BLaER1 treated with 17β-estradiol and CSF1 and Interleukin-3, amounts not matched to agents 10 nM and 100 nM (cell line): ENCODE results near the gene SULT1C3.

ENCODE experiments used
- H3K27ac ChIP-seq, 11 experiments: shearing (Covaris generic); formaldehyde crosslinking; 2 replicates each; pipeline ENCODE4 v1.8.1; 2022
- H3K27me3 ChIP-seq, 11 experiments: shearing (Covaris generic); formaldehyde crosslinking; 2 replicates each; pipeline ENCODE4 v1.8.1; 2022
- H3K36me3 ChIP-seq, 11 experiments: shearing (Covaris generic); formaldehyde crosslinking; 2 replicates each; pipeline ENCODE4 v1.8.1; 2022
- H3K4me1 ChIP-seq, 10 experiments: shearing (Covaris generic); formaldehyde crosslinking; 2 replicates each; pipeline ENCODE4 v1.8.1; 2022
- H3K4me2 ChIP-seq, 11 experiments: shearing (Covaris generic); formaldehyde crosslinking; 2 replicates each; pipeline ENCODE4 v1.8.1; 2022
- H3K4me3 ChIP-seq, 10 experiments: shearing (Covaris generic); formaldehyde crosslinking; 2 replicates each; pipeline ENCODE4 v1.8.1; 2022
- H3K9ac ChIP-seq, 11 experiments: shearing (Covaris generic); formaldehyde crosslinking; 2 replicates each; pipeline ENCODE4 v1.8.1; 2022
- H3K9me3 ChIP-seq, 11 experiments: shearing (Covaris generic); formaldehyde crosslinking; replicated peaks in 1 of 11; 2 replicates each; pipeline ENCODE4 v1.8.1; 2022
- H4K20me1 ChIP-seq, 11 experiments: shearing (Covaris generic); formaldehyde crosslinking; 2 replicates each; pipeline ENCODE4 v1.8.1; 2022
- Cebpa-rat ChIP-seq, 11 experiments: shearing (Covaris generic); IDR thresholded peaks; 2 replicates each; pipeline ENCODE4 v1.8.1; 2022

SULT1C3 gene

DNA sequence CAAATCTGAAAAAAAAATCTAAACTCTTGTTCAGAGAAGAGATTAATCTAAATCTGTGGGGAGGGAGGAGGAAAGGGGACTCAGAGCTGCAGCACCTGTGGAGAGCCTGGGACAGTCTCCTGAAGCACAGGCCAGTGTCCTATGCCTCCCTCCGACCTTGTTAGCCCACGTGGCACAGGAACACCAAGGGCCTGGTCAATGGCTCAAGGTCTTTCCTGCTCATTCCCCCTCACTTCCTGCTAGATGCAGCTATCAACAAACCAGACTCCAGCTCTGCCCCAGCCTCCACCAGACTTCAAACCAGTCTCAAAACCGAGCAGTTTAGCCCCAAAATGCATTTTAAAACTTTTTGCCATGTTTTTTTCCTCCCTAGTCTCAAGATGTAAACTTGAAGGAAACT lies 20.1 kb upstream of the SULT1C3 start:
- Histone ChIP-seq H3K36me3 (peaks cover 0 to 8% (median 0%) of the 10 kb centered on the region in 11 experiments; a peak in 1 of 22 replicates), H3K27me3 (no peaks in the 10 kb centered on the region), H3K4me1 (peaks cover 0 to 5% (median 0%) of the 10 kb centered on the region in 10 experiments; a peak in 2 of 20 replicates), H4K20me1 (no peaks in the 10 kb centered on the region), H3K27ac (no peak overlapping the region), H3K4me2 (no peak overlapping the region), H3K9me3 (peaks cover 23 to 29% (median 26%) of the 10 kb centered on the region in 11 experiments), H3K4me3 (no peak overlapping the region), H3K9ac (no peak overlapping the region)
- TF ChIP-seq Cebpa-rat (IDR thresholded peaks at IDR 0.05): no peak

GRCh38 chr2:108220191-108220590 lies 19.6 kb upstream of the SULT1C3 start:
- no peak overlapping the region for H3K27ac ChIP-seq
- TF ChIP-seq Cebpa-rat (IDR thresholded peaks at IDR 0.05): no peak
- no peaks in the 10 kb centered on the region for H4K20me1 ChIP-seq
- no peak overlapping the region for H3K4me2 ChIP-seq
- no peaks in the 10 kb centered on the region for H3K27me3 ChIP-seq
- no peak overlapping the region for H3K9ac ChIP-seq
- H3K4me1 ChIP-seq: peaks cover 0 to 5% (median 0%) of the 10 kb centered on the region in 10 experiments; a peak in 2 of 20 replicates
- H3K36me3 ChIP-seq: peaks cover 0 to 8% (median 0%) of the 10 kb centered on the region in 11 experiments; a peak in 1 of 22 replicates
- H3K4me3 ChIP-seq: no peak overlapping the region
- H3K9me3 ChIP-seq: peaks cover 23 to 34% (median 27%) of the 10 kb centered on the region in 11 experiments

DNA sequence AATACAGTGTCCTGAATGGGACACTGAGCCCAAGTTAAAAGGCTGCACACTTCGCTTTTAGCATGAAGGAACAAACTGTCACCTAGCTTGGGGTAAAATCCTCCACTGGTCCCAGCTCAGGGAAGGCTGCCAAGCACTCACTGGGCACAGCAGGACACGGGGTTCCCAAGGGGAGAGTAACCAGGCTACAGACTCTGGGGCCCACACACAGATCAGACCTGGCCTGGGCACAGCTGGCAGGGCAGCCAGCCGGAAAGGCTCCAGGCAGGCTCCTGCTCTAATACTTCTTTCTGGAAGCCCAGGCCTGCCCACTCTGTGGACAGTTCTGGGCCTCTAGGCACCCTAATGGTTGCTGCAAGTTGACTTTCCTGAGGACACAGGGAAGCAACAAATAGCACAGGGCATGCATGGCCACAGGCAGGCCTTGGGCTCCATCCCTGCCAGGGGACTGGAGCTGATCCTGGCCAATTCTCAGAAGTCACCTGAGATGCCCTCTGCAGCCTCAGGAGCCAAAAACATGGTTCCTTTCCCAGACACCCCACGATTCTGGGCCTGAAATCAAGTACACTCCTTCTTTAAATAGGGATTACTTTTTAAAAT lies 18.7 kb upstream of the SULT1C3 start:
- H3K9ac ChIP-seq: no peak overlapping the region
- peaks cover 23 to 37% (median 27%) of the 10 kb centered on the region in 11 experiments for H3K9me3 ChIP-seq
- H4K20me1 ChIP-seq: no peaks in the 10 kb centered on the region
- peaks cover 0 to 3% (median under 1%) of the 10 kb centered on the region in 10 experiments; a peak in 4 of 20 replicates for H3K4me1 ChIP-seq
- no peaks in the 10 kb centered on the region for H3K27me3 ChIP-seq
- no peak overlapping the region for H3K4me3 ChIP-seq
- no peak for TF ChIP-seq Cebpa-rat (IDR thresholded peaks at IDR 0.05)
- no peak overlapping the region for H3K27ac ChIP-seq
- no peak overlapping the region for H3K4me2 ChIP-seq
- H3K36me3 ChIP-seq: peaks cover 0 to 8% (median 0%) of the 10 kb centered on the region in 11 experiments; a peak in 1 of 22 replicates

- TF ChIP-seq Cebpa-rat (IDR thresholded peaks at IDR 0.05): no peak
- no peak overlapping the region for H3K27ac ChIP-seq
- H4K20me1 ChIP-seq: no peaks in the 10 kb centered on the region
These were observed 17.5 kb upstream of the SULT1C3 start for GRCh38 chr2:108222261-108222660.

DNA sequence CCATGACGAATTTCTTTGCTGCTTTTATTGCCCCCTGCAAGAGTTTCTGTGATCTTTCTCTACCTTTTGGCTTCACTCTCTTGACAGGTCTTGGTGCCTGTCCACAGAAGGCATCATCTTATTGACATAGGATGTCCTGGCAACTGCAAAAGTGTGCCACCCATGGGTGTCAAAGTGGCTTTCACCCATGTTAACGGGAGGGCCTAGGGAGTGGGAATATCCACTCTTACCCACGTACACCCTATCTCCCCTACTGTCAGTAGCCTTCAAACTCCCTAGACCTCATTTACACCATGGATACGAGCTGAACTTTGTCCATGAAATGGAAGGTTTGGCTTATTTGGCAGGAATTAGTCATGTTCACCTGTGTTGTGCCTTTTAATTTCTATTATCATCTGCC lies 16.2 kb upstream of the SULT1C3 start:
- H3K4me1 ChIP-seq: peaks cover 17 to 28% (median 21%) of the 10 kb centered on the region in 10 experiments; a peak in 19 of 20 replicates
- no peaks in the 10 kb centered on the region for H3K27me3 ChIP-seq

More at GRCh38 chr2:108222261-108222660, 17.5 kb upstream of the SULT1C3 start:
- H3K4me2 ChIP-seq: no peak overlapping the region
- peaks cover 23 to 37% (median 27%) of the 10 kb centered on the region in 11 experiments for H3K9me3 ChIP-seq
- H3K36me3 ChIP-seq: peaks cover 0 to 8% (median 0%) of the 10 kb centered on the region in 11 experiments; a peak in 1 of 22 replicates
- no peaks in the 10 kb centered on the region for H3K27me3 ChIP-seq
- peaks cover 8 to 15% (median 12%) of the 10 kb centered on the region in 10 experiments; a peak in 19 of 20 replicates for H3K4me1 ChIP-seq
- no peak overlapping the region for H3K9ac ChIP-seq
- H3K4me3 ChIP-seq: no peak overlapping the region

DNA sequence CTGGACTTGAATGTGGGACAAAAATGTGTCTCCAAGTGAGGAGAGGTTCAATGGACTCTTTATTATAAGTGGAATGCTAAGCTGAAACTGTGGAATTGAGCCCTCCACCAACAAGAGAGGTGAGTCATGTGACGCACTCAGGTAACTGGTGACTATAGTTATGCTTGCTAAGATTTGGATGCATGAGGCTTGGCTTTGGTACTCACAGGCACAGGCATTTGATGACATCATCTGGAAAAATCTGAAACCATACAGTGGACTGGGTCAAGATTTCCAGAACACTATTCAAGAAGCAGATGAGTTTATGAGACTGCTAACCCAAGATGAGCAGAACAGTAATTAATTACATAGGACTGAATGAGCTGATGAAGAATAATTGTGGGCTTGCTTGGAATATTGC lies 15.7 kb upstream of the SULT1C3 start:
- peaks cover 0 to 8% (median 0%) of the 10 kb centered on the region in 11 experiments; a peak in 1 of 22 replicates for H3K36me3 ChIP-seq
- no peak for TF ChIP-seq Cebpa-rat (IDR thresholded peaks at IDR 0.05)
- H3K9me3 ChIP-seq: peaks cover 23 to 37% (median 27%) of the 10 kb centered on the region in 11 experiments

More for the DNA sequence above, 16.2 kb upstream of the SULT1C3 start:
- Histone ChIP-seq H3K4me2 (no peak overlapping the region), H3K27ac (no peak overlapping the region), H4K20me1 (no peaks in the 10 kb centered on the region), H3K36me3 (peaks cover 0 to 8% (median 0%) of the 10 kb centered on the region in 11 experiments; a peak in 1 of 22 replicates), H3K9ac (no peak overlapping the region), H3K9me3 (peaks cover 23 to 37% (median 27%) of the 10 kb centered on the region in 11 experiments), H3K4me3 (no peak overlapping the region)
- TF ChIP-seq Cebpa-rat (IDR thresholded peaks at IDR 0.05): no peak

DNA sequence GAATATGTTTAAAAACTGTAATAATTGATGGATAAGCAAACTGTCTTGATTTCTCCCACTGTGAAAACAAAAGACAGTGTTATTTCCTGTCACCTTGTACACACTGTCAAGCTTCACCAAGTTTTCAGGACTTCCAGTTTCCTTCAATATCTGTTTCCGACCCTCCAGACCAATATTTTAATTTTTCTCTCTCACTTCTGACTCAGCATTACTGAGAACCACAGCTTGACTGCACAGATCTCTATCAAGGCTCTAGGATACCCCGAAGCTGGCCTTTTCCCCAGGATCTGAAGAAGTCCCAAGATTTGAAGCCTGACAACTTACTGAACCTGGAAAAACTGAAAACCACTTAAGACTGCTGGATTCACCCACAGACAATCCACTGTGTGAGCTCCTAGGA lies 13.2 kb upstream of the SULT1C3 start:
- H3K4me2 ChIP-seq: peak overlapping the region; percentile 6 to 66 (median 42); a peak in 18 of 22 replicates
- no peak overlapping the region for H3K4me3 ChIP-seq
- peak overlapping the region in 5 of 11 experiments; percentile 11 to 30 (median 14); a peak in 5 of 22 replicates for H3K27ac ChIP-seq
- peak overlapping the region in 1 of 11 experiments; percentile 7; a peak in 1 of 22 replicates for H3K9ac ChIP-seq
- TF ChIP-seq Cebpa-rat (IDR thresholded peaks at IDR 0.05): no peak
- no peaks in the 10 kb centered on the region for H3K27me3 ChIP-seq
- peaks cover 18 to 29% (median 23%) of the 10 kb centered on the region in 10 experiments; a peak in 19 of 20 replicates for H3K4me1 ChIP-seq
- peaks cover 23 to 37% (median 27%) of the 10 kb centered on the region in 11 experiments for H3K9me3 ChIP-seq
- H3K36me3 ChIP-seq: peaks cover 0 to 8% (median 0%) of the 10 kb centered on the region in 11 experiments; a peak in 1 of 22 replicates
- H4K20me1 ChIP-seq: no peaks in the 10 kb centered on the region

More for the DNA sequence above, 15.7 kb upstream of the SULT1C3 start:
- no peak overlapping the region for H3K27ac ChIP-seq
- H3K4me3 ChIP-seq: no peak overlapping the region
- H3K4me2 ChIP-seq: no peak overlapping the region
- H4K20me1 ChIP-seq: no peaks in the 10 kb centered on the region
- H3K27me3 ChIP-seq: no peaks in the 10 kb centered on the region
- H3K9ac ChIP-seq: no peak overlapping the region
- H3K4me1 ChIP-seq: peaks cover 18 to 29% (median 23%) of the 10 kb centered on the region in 10 experiments; a peak in 19 of 20 replicates

DNA sequence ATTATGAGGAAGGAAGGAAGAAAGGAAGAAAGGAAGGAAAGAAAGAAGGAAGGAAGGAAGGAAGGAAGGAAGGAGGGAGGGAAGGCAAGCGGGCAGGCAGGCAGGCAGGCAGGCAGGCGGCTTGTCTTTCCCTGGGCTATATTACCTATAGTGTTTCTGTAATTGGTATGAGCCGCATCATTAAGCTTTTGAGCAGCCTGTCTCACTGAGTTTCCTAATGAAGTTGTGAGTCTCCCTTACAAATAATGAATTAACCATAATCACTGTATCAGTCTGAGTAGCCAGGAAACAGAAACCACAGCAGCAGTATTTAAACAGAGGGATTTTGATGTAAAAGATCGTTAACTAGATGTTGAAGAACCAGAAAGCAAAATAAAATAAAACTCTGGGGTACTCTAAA lies 11.8 kb upstream of the SULT1C3 start:
- Histone ChIP-seq H3K9me3 (peaks cover 15 to 25% (median 17%) of the 10 kb centered on the region in 11 experiments), H3K36me3 (peaks cover 0 to 8% (median 0%) of the 10 kb centered on the region in 11 experiments; a peak in 1 of 22 replicates), H3K4me2 (peak overlapping the region in 9 of 11 experiments; percentile 3 to 57 (median 40); a peak in 10 of 22 replicates), H4K20me1 (no peaks in the 10 kb centered on the region), H3K27ac (no peak overlapping the region), H3K4me3 (no peak overlapping the region), H3K4me1 (peaks cover 18 to 29% (median 23%) of the 10 kb centered on the region in 10 experiments; a peak in 19 of 20 replicates), H3K27me3 (no peaks in the 10 kb centered on the region), H3K9ac (no peak overlapping the region)
- no peak for TF ChIP-seq Cebpa-rat (IDR thresholded peaks at IDR 0.05)

DNA sequence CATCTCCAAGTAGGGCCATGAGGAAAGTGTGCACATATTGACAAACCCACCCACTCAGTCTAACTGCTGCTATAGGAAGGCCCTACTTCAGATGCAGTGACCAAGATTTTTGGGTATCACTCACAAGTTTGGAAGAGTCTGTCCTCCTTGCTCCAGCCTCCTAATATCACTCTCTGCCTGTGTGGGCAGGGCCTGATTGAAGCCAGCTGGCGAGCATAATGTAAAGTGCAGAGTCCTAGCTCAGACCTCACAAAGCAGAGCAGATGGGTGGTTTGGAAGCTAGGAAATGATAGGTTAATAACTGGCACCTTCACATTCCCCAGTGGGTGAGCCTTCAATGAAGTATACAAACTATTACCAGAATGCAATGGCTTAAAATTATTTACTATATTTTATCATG lies 11.2 kb upstream of the SULT1C3 start:
- peaks cover 18 to 29% (median 23%) of the 10 kb centered on the region in 10 experiments; a peak in 19 of 20 replicates for H3K4me1 ChIP-seq
- H3K27me3 ChIP-seq: no peaks in the 10 kb centered on the region
- H3K4me3 ChIP-seq: no peak overlapping the region
- peaks cover 0 to 5% (median 0%) of the 10 kb centered on the region in 11 experiments; a peak in 1 of 22 replicates for H3K36me3 ChIP-seq
- peak overlapping the region in 7 of 11 experiments; percentile 3 to 54 (median 20); a peak in 9 of 22 replicates for H3K4me2 ChIP-seq
- peaks cover 10 to 20% (median 12%) of the 10 kb centered on the region in 11 experiments for H3K9me3 ChIP-seq
- TF ChIP-seq Cebpa-rat (IDR thresholded peaks at IDR 0.05): no peak
- no peak overlapping the region for H3K27ac ChIP-seq
- H4K20me1 ChIP-seq: no peaks in the 10 kb centered on the region
- H3K9ac ChIP-seq: no peak overlapping the region
